ENCODE data around the gene SLC2A9.
"Not testable (repeated sequence)": the region's sequence is repeated elsewhere in the genome, so short reads cannot be mapped to it uniquely, and the experiment has no call there.

SLC2A9 gene

DNA sequence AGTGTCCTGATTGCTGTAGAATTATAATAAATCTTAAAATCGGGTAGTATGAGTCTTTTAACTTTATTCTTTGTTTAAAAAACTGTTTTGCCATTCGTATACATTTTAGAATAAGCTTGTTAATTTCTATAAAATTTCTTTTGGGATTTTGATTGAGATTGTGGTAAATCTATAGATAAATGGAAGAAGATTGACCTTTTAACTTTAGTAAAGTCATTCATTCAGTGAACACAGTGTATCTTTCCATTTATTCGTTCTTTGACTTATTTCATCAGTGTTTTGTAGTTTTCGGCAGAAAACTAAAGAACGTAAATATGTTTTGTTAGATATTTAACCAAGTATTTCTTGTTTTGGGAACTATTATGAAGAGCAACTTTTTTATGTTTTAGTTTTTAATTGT is 201.0 kb downstream of the SLC2A9 start:
- TF ChIP-seq, protein P1, sequence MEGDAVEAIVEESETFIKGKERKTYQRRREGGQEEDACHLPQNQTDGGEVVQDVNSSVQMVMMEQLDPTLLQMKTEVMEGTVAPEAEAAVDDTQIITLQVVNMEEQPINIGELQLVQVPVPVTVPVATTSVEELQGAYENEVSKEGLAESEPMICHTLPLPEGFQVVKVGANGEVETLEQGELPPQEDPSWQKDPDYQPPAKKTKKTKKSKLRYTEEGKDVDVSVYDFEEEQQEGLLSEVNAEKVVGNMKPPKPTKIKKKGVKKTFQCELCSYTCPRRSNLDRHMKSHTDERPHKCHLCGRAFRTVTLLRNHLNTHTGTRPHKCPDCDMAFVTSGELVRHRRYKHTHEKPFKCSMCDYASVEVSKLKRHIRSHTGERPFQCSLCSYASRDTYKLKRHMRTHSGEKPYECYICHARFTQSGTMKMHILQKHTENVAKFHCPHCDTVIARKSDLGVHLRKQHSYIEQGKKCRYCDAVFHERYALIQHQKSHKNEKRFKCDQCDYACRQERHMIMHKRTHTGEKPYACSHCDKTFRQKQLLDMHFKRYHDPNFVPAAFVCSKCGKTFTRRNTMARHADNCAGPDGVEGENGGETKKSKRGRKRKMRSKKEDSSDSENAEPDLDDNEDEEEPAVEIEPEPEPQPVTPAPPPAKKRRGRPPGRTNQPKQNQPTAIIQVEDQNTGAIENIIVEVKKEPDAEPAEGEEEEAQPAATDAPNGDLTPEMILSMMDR (IDR thresholded peaks at IDR 0.05; ENCODE audit: control insufficient read depth, extremely low read depth, insufficient read depth) = no peak

DNA sequence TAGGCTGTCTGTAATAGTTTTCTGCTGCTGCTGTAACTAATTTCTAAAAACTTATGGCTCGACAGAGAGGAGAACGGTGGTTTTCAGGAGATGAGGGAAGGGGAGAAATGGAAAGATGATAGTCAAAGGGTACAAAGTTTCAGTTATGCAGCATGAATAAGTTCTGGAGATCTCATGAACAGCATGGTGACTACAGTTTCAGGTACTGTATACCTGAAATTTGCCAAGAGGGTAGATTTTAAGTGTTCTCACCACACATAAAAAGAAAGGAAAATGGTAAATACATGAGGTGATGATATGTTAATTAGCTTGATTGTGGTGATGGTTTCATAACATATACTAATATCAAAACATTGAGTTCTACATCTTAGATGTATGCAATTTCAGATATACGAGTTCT is 205.0 kb downstream of the SLC2A9 start:
- no peak overlapping the region for H3K4me3 ChIP-seq (ENCODE audit: low read depth, low read length)
- TF ChIP-seq, protein P1 (IDR thresholded peaks at IDR 0.05; ENCODE audit: control insufficient read depth, extremely low read depth, insufficient read depth) = no peak
- no peak for DNase-seq (ENCODE audit: low read depth)

More for the DNA sequence above, 201.0 kb downstream of the SLC2A9 start:
- no peak for DNase-seq (ENCODE audit: low read depth)
- no peak overlapping the region for H3K4me3 ChIP-seq (ENCODE audit: low read depth, low read length)

DNA sequence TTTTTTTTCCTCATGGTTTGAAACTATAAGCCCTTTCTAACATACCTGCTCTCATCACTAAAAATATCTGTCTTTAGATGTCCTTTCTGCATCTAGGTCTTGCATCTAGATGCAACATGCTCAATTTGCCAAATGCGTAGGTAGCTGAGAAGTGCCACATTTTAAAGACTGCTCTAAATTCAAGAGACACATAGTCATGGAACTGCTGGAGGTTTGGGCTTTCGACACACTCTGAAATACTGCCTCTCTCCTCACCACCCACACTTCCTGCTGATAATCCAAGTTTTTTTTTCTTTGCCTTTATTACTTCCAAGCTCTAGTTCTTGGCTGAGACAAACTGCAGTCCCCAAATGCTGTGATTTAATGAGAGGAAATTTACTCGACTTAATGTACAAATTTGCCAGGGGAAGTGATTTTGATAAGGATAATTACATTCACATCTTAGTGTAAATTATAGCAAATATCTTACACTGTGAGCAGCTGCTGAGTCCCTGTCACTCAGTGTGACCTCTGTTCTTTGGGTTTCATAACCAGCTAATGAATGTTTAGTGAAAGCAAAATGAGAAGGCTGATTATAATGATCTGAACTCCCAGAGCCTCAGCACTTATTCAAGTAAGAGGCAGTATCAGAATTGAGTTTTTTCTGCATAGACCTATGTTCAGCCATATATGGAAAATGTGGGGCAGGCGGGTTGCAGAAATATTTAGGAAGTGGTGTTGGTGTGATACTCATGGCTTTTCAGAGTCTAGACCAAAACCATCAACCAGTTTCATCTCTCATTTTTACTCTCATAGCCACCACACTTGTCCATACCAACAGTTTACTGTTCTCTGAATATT is 208.6 kb downstream of the SLC2A9 start:
- H3K4me3 ChIP-seq (ENCODE audit: low read depth, low read length) = no peak overlapping the region
- no peak for DNase-seq (ENCODE audit: low read depth)
- TF ChIP-seq, protein P1 (IDR thresholded peaks at IDR 0.05; ENCODE audit: control insufficient read depth, extremely low read depth, insufficient read depth) = no peak

DNA sequence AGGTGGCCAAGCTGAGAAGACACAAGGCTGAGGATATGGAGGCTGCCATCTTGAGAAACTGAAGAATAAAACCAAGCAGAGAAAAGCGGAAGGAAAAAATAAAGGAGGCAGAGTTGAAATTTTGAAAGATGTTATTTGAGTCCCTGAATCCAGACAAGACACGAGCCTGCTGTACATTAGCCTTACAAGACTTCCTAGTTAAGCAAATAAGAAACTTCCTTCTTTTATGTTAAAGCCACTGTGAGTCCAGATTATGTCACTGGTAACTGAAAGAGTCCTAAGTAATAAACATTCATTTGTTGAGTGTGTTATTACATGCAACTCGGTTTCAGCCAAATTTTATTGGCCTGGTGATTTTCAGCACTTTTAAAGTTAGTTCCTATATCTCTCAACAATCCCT is 209.5 kb downstream of the SLC2A9 start:
- TF ChIP-seq, protein P1 (IDR thresholded peaks at IDR 0.05; ENCODE audit: control insufficient read depth, extremely low read depth, insufficient read depth) = no peak
- no peak overlapping the region for H3K4me3 ChIP-seq (ENCODE audit: low read depth, low read length)

DNA sequence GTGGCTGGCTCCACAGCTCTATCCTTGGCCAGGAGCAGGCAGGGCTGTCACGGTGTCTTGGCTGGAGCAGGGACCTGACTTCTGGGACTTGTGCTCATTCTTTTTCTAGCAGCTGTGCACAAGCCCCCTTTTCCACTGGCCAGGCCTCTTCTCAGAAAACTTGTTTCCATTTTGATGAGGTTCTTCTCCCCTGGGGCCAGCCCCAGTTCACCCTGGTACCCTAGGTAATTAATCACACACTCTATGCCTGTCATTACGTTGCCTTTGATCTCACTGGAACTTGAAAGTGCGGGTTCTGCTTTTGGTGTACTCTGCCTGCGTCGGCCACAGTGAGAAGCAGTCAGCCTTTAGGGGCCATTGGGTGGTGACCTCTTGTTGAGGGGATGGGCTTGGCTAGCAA is 213.2 kb downstream of the SLC2A9 start:
- TF ChIP-seq, protein P1 (IDR thresholded peaks at IDR 0.05; ENCODE audit: control insufficient read depth, extremely low read depth, insufficient read depth) = no peak
- DNase-seq (ENCODE audit: low read depth) = no peak
- H3K4me3 ChIP-seq (ENCODE audit: low read depth, low read length) = no peak overlapping the region

More for the DNA sequence above, 209.5 kb downstream of the SLC2A9 start:
- no peak for DNase-seq (ENCODE audit: low read depth)

DNA sequence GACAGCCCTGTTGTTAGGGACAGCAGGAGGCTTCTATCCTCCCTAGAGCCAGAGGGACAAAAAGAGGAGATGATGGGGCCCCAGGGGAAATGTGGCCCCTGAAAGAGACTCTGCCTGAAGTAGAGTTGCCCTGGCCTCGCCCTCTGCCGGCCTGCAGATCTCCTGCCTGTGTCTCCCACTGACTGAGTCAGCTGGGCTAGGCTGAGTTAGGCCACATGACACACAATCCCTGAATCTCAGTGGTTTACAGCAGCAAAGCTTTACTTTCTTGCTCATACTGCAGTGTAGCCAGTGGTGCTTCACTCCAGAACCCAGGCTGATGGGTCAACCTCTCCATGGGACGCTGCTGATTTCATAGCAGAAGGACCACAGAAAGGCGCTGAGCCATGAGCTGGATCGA is 216.4 kb downstream of the SLC2A9 start:
- no peak overlapping the region for H3K4me3 ChIP-seq (ENCODE audit: low read depth, low read length)
- TF ChIP-seq, protein P1 (IDR thresholded peaks at IDR 0.05; ENCODE audit: control insufficient read depth, extremely low read depth, insufficient read depth) = no peak
- DNase-seq (ENCODE audit: low read depth) = no peak

DNA sequence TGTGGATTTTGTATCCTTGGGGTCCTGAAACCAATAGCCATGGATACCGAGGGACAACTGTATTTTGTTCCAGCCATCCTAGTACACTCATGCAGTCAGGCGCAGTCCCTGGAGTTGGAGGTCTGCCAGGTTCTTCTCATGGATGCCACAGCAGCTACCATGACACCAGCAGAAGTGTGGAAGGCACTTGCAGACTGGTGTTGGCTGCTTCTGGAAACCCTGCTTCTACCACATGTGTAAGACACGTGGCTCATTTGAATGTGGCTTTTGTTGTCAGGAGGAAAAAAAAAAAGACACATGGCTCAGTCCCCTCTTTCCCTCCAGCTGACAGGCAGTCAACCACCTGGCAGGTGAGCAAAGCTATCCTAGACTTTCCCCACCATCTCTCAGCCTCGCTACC is 220.4 kb downstream of the SLC2A9 start:
- H3K4me3 ChIP-seq (ENCODE audit: low read depth, low read length) = no peak overlapping the region
- TF ChIP-seq, protein P1 (IDR thresholded peaks at IDR 0.05; ENCODE audit: control insufficient read depth, extremely low read depth, insufficient read depth) = no peak

DNA sequence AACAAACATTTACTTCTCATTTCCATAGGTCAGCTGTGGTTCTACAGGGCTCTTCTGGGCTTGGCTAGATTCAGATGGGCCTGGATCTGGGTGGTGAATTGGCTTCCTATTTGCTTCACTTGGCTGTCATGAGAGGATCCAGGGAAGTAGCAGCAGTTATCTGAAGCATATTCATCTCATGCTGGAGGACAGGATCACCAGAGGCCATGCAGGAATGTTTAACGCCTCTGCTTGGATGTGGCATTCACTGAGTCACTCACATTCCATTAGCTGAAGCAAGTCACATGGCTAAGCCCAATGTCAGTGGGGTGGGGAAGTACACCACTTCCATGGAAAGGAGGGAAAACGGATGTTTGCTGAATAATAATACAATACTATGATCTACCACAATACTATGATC is 224.7 kb downstream of the SLC2A9 start:
- H3K4me3 ChIP-seq (ENCODE audit: low read depth, low read length); DNase-seq (ENCODE audit: low read depth): not testable (repeated sequence)

More for the DNA sequence above, 220.4 kb downstream of the SLC2A9 start:
- DNase-seq (ENCODE audit: low read depth) = no peak

Measured in LNCaP clone FGC (cell line).